ENCODE data around the gene ECHS1.

DNA sequence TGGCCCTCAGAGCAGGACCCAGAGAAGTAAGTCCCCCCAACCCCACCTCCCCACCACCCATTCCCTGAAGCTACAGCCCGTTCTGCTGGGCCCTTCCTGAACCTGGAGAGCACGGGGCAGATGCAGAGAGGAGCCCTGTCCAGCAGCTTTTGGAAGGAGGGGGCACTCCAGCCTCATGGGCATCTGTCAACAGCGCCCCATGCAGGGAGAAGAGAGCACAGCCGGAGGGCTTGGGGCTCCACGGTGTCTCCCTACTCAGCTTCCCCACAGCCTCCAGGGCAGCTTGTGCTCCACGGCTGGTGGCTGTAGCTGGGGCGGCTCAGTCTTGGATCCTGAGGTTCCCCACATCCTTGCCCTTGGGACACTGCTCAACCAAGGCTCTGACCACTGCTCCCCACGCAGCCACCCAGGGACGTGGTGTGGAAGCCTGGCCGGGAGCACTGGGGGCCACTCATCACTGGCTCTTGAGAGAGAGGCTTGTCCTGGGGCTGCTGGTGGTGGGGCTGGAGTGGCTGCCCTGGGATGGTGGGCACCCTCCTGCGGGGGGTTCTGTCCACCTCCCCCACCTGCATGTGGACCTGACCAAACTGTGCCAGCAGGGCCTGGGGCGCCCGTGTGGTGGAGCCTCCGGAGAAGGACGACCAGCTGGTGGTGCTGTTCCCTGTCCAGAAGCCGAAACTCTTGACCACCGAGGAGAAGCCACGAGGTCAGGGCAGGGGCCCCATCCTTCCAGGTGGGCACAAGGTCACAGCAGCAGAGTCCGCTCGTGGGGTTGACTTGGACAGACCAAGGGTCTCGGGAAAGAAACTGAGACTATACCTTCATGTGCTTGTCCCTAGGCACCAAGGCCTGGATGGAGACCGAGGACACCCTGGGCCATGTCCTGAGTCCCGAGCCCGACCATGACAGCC, 21.5 kb downstream of the ECHS1 start:
- TF ChIP-seq SMC3 (IDR thresholded peaks at IDR 0.05) (no peak), JUN (IDR thresholded peaks at IDR 0.05) (no peak), HOXB5 (CRISPR knock-in tag; IDR thresholded peaks at IDR 0.05) (no peak), RFX5 (IDR thresholded peaks at IDR 0.05) (no peak), RCOR1 (IDR thresholded peaks at IDR 0.05; ENCODE audit: low read depth, low read length) (no peak), KDM5A (IDR thresholded peaks at IDR 0.05) (no peak)
- TF ChIP-seq, protein P1, sequence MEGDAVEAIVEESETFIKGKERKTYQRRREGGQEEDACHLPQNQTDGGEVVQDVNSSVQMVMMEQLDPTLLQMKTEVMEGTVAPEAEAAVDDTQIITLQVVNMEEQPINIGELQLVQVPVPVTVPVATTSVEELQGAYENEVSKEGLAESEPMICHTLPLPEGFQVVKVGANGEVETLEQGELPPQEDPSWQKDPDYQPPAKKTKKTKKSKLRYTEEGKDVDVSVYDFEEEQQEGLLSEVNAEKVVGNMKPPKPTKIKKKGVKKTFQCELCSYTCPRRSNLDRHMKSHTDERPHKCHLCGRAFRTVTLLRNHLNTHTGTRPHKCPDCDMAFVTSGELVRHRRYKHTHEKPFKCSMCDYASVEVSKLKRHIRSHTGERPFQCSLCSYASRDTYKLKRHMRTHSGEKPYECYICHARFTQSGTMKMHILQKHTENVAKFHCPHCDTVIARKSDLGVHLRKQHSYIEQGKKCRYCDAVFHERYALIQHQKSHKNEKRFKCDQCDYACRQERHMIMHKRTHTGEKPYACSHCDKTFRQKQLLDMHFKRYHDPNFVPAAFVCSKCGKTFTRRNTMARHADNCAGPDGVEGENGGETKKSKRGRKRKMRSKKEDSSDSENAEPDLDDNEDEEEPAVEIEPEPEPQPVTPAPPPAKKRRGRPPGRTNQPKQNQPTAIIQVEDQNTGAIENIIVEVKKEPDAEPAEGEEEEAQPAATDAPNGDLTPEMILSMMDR (IDR thresholded peaks at IDR 0.05), result no peak
- TF ChIP-seq, protein P2, sequence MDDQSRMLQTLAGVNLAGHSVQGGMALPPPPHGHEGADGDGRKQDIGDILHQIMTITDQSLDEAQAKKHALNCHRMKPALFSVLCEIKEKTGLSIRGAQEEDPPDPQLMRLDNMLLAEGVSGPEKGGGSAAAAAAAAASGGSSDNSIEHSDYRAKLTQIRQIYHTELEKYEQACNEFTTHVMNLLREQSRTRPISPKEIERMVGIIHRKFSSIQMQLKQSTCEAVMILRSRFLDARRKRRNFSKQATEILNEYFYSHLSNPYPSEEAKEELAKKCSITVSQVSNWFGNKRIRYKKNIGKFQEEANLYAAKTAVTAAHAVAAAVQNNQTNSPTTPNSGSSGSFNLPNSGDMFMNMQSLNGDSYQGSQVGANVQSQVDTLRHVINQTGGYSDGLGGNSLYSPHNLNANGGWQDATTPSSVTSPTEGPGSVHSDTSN (IDR thresholded peaks at IDR 0.05), result no peak
- TF ChIP-seq, protein P3, sequence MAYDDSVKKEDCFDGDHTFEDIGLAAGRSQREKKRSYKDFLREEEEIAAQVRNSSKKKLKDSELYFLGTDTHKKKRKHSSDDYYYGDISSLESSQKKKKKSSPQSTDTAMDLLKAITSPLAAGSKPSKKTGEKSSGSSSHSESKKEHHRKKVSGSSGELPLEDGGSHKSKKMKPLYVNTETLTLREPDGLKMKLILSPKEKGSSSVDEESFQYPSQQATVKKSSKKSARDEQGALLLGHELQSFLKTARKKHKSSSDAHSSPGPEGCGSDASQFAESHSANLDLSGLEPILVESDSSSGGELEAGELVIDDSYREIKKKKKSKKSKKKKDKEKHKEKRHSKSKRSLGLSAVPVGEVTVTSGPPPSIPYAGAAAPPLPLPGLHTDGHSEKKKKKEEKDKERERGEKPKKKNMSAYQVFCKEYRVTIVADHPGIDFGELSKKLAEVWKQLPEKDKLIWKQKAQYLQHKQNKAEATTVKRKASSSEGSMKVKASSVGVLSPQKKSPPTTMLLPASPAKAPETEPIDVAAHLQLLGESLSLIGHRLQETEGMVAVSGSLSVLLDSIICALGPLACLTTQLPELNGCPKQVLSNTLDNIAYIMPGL (CRISPR knock-in tag; IDR thresholded peaks at IDR 0.05; ENCODE audit: borderline replicate concordance), result no peak
